CD14-positive monocyte (primary cell): Measurements from ENCODE around the gene TEDC1. TPM values are rescaled to one million over a fixed set of nuclear protein-coding genes. Genes with fewer than 3 reads are reported as not detected.

Experiments
- DNase-seq, 3 donors: peaks; one replicate each; pipeline ENCODE4 v3.0.0-alpha.2; 2011 to 2022
- H2AFZ ChIP-seq: 2 replicates; pipeline ENCODE4 v1.6.0; 2012; ENCODE audit warnings: mild to moderate bottlenecking, low read depth, low read length, inconsistent platforms; ENCODE audit not compliant: insufficient read depth, poor library complexity, severe bottlenecking
- H3K27ac ChIP-seq, 2 donors: 1 replicate in 1 of 2; 2 replicates in 1 of 2; pipeline ENCODE4 v1.5.1; 2012 to 2013; ENCODE audit warnings: low read length in 2 of 2, control low read depth in 1 of 2, inconsistent platforms in 1 of 2, low read depth in 1 of 2, mild to moderate bottlenecking in 1 of 2
- H3K27me3 ChIP-seq, 2 donors: one replicate each; pipeline versions ENCODE4 v1.6.0 to v1.6.1; 2011 to 2013; ENCODE audit warnings: low read length in 2 of 2; ENCODE audit not compliant: control insufficient read depth in 2 of 2, insufficient read depth in 2 of 2
- H3K36me3 ChIP-seq, 2 donors: replicated peaks in 1 of 2; 1 replicate in 1 of 2; 2 replicates in 1 of 2; pipeline versions ENCODE4 v1.5.1 to v1.6.1; 2012 to 2013; ENCODE audit warnings: low read length in 2 of 2, control low read depth in 1 of 2, inconsistent platforms in 1 of 2, mild to moderate bottlenecking in 1 of 2; ENCODE audit not compliant: insufficient read depth in 2 of 2, control insufficient read depth in 1 of 2
- H3K4me1 ChIP-seq, 2 donors: 1 replicate in 1 of 2; 2 replicates in 1 of 2; pipeline versions ENCODE4 v1.5.1 to v1.6.1; 2012 to 2013; ENCODE audit warnings: low read length in 2 of 2, control low read depth in 1 of 2, inconsistent platforms in 1 of 2, mild to moderate bottlenecking in 1 of 2, moderate library complexity in 1 of 2; ENCODE audit not compliant: insufficient read depth in 2 of 2, control insufficient read depth in 1 of 2
- H3K4me2 ChIP-seq: replicated peaks from 2 replicates; pipeline ENCODE3; 2012; ENCODE audit warnings: low read length, moderate library complexity, mild to moderate bottlenecking; ENCODE audit not compliant: poor library complexity, severe bottlenecking; ENCODE audit errors: extremely low read depth
- H3K4me3 ChIP-seq, 3 experiments: fragments of 200-600 bp in 1 of 3; sonication (generic) in 1 of 3; replicated peaks in 1 of 3; 1 replicate in 2 of 3; 2 replicates in 1 of 3; pipeline ENCODE4 v1.5.1; 2011 to 2013; ENCODE audit warnings: low read length in 3 of 3, mild to moderate bottlenecking in 3 of 3, control low read depth in 2 of 3, low read depth in 2 of 3, inconsistent platforms in 1 of 3, moderate library complexity in 1 of 3
- H3K79me2 ChIP-seq: 2 replicates; pipeline ENCODE4 v1.6.0; 2012; ENCODE audit warnings: mild to moderate bottlenecking, control low read depth, inconsistent platforms, low read length, moderate library complexity; ENCODE audit not compliant: insufficient read depth
- H3K9ac ChIP-seq: 2 replicates; pipeline ENCODE4 v1.6.0; 2017; ENCODE audit warnings: low read length, mild to moderate bottlenecking; ENCODE audit not compliant: insufficient read depth, poor library complexity, severe bottlenecking
- H3K9me3 ChIP-seq, 2 donors: replicated peaks in 1 of 2; 1 replicate in 1 of 2; 2 replicates in 1 of 2; pipeline versions ENCODE4 v1.5.1 to v1.6.1; 2012 to 2013; ENCODE audit warnings: low read length in 2 of 2, control low read depth in 1 of 2; ENCODE audit not compliant: control insufficient read depth in 1 of 2, insufficient read depth in 1 of 2
- H4K20me1 ChIP-seq: 2 replicates; pipeline ENCODE4 v1.6.0; 2012; ENCODE audit warnings: mild to moderate bottlenecking, low read length, control low read depth, moderate library complexity; ENCODE audit not compliant: insufficient read depth
- H3K27ac Mint-ChIP-seq, 7 donors: one replicate each; pipeline ENCODE4 v1.8.0; 2020; ENCODE audit warnings: mild to moderate bottlenecking in 7 of 7, mixed read lengths in 7 of 7, moderate library complexity in 6 of 7, inconsistent platforms in 2 of 7
- H3K27me3 Mint-ChIP-seq, 3 donors: one replicate each; pipeline ENCODE4 v1.8.0; 2021 to 2022; ENCODE audit warnings: low read depth in 3 of 3, mild to moderate bottlenecking in 3 of 3, mixed read lengths in 3 of 3, moderate library complexity in 3 of 3, inconsistent platforms in 1 of 3
- H3K36me3 Mint-ChIP-seq, 2 donors: one replicate each; pipeline ENCODE4 v1.8.0; 2020; ENCODE audit warnings: mixed read lengths in 2 of 2, inconsistent platforms in 1 of 2, mild to moderate bottlenecking in 1 of 2
- H3K4me1 Mint-ChIP-seq: one replicate; pipeline ENCODE4 v1.8.0; 2020; ENCODE audit warnings: mild to moderate bottlenecking, mixed read lengths
- H3K4me3 Mint-ChIP-seq, 2 donors: one replicate each; pipeline ENCODE4 v1.8.0; 2020; ENCODE audit warnings: mild to moderate bottlenecking in 2 of 2, mixed read lengths in 2 of 2, moderate library complexity in 1 of 2
- H3K9me3 Mint-ChIP-seq, 7 donors: one replicate each; pipeline ENCODE4 v1.8.0; 2020 to 2022; ENCODE audit warnings: mixed read lengths in 7 of 7, mild to moderate bottlenecking in 6 of 7, moderate library complexity in 6 of 7, inconsistent platforms in 2 of 7
- WGBS: methylation state at CpG from one replicate; pipeline ENCODE4 v1.1.5; 2013; ENCODE audit warnings: missing lambda C conversion rate; ENCODE audit not compliant: insufficient coverage; 5-methylcytosine and 5-hydroxymethylcytosine counted together
- intact Hi-C, 2 donors: fragments of 100-400 bp; cut with micrococcal nuclease; formaldehyde crosslinking; loops; one replicate each; pipeline versions ENCODE4 v1.15.0 to v1.15.1; 2023
- polyA plus RNA-seq, 3 donors: library from polyadenylated mRNA; depleted of rRNA in 1 of 3; unstranded in 2 of 3; stranded (reverse) in 1 of 3; fragments of 300-500 nt in 2 of 3; fragments of >200 nt in 1 of 3; fragmentation: Illumina TruSeq in 2 of 3; gene quantifications; 1 replicate in 2 of 3; 2 replicates in 1 of 3; pipeline ENCODE4 v1.2.3, GENCODE V29; 2012 to 2021
- TF ChIP-seq, protein P1 (sequence below): fragments of 200-600 bp; IDR thresholded peaks from one replicate; pipeline ENCODE4 v1.8.0; 2022; ENCODE audit warnings: antibody characterized with exemption, mild to moderate bottlenecking

The TEDC1 gene
- polyA plus RNA-seq, 3 donors: 7.8 to 23.4 (median 9.0) TPM

- intact Hi-C loops: no loop called here
- Histone ChIP-seq H3K4me1 (no peaks in the 10 kb centered on the region), H3K79me2 (no peaks in the 10 kb centered on the region), H4K20me1 (peaks cover under 1% of the 10 kb centered on the region), H3K27ac (no peak overlapping the region), H3K9ac (no peak overlapping the region), H3K9me3 (no peaks in the 10 kb centered on the region), H3K4me3 (no peak overlapping the region), H3K36me3 (peaks cover 5 to 14% of the 10 kb centered on the region in 2 donors), H3K4me2 (no peak overlapping the region), H2AFZ (no peak overlapping the region), H3K27me3 (no peaks in the 10 kb centered on the region)
- H3K36me3 Mint-ChIP-seq: peaks cover 2 to 24% of the 10 kb centered on the region in 2 donors
- 97% methylated on average over 36 of the region's 36 CpGs for WGBS
- peaks cover 4 to 8% (median 6%) of the 10 kb centered on the region in 3 donors for H3K27me3 Mint-ChIP-seq
- peak overlapping the region in 2 of 7 donors; percentile 14 to 22 for H3K27ac Mint-ChIP-seq
- H3K4me3 Mint-ChIP-seq: no peak overlapping the region
- no peak for DNase-seq
- H3K9me3 Mint-ChIP-seq: no peaks in the 10 kb centered on the region
- H3K4me1 Mint-ChIP-seq: no peaks in the 10 kb centered on the region
- TF ChIP-seq, protein P1, sequence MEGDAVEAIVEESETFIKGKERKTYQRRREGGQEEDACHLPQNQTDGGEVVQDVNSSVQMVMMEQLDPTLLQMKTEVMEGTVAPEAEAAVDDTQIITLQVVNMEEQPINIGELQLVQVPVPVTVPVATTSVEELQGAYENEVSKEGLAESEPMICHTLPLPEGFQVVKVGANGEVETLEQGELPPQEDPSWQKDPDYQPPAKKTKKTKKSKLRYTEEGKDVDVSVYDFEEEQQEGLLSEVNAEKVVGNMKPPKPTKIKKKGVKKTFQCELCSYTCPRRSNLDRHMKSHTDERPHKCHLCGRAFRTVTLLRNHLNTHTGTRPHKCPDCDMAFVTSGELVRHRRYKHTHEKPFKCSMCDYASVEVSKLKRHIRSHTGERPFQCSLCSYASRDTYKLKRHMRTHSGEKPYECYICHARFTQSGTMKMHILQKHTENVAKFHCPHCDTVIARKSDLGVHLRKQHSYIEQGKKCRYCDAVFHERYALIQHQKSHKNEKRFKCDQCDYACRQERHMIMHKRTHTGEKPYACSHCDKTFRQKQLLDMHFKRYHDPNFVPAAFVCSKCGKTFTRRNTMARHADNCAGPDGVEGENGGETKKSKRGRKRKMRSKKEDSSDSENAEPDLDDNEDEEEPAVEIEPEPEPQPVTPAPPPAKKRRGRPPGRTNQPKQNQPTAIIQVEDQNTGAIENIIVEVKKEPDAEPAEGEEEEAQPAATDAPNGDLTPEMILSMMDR: no peak
These were observed 7.6 kb downstream of the TEDC1 start for GRCh38 chr14:105498430-105499255.

DNA sequence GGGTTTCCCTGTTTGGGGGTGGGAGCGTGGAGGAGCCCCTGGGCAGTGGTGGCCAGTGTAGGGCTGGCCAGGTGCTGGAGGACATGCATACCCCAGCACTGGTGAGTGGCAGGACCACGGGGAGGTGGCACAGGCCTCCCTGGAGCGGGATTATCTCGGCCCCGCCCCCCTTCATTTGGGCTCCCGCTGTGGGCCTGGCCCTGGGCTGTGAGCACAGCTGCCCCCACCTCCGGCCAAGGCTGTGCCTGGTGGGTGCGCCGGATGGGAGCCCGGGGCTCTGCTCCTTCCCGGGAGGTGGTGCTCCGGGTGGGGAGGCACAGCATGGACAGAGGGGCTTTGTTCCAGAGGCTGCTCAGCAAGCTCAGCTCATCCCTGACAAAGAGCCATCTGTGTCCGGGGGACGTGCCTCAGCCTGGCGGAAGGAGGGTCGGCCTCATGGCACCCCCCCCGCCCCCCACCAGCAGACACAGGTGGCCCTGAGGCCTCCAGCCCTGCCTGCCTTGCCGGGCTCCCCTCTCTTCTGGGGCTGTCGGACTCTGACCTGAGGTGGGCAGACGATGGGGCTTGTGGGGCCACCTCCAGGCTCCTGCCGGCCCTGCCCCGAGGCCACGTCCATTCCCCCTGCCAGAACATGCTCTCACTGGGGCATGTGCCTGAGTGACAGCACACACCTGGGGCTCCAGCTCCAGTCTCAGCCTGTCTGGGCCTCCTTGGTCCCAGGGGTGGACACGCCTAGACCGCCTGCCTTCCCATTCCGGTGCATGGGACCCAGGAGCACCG, 8.4 kb downstream of the TEDC1 start:
- TF ChIP-seq, protein P1: no peak
- Histone ChIP-seq H3K79me2 (no peaks in the 10 kb centered on the region), H3K4me3 (no peak overlapping the region), H4K20me1 (no peaks in the 10 kb centered on the region), H3K36me3 (peaks cover 3 to 14% of the 10 kb centered on the region in 2 donors), H3K9me3 (no peaks in the 10 kb centered on the region), H3K27ac (no peak overlapping the region), H3K9ac (no peak overlapping the region), H3K4me1 (no peaks in the 10 kb centered on the region), H3K27me3 (no peaks in the 10 kb centered on the region), H3K4me2 (no peak overlapping the region), H2AFZ (no peak overlapping the region)
- no peaks in the 10 kb centered on the region for H3K4me1 Mint-ChIP-seq
- DNase-seq: no peak
- intact Hi-C loops: no loop called here
- H3K27me3 Mint-ChIP-seq: peaks cover 6 to 9% (median 6%) of the 10 kb centered on the region in 3 donors
- WGBS: 94% methylated on average over 24 of the region's 27 CpGs
- H3K9me3 Mint-ChIP-seq: no peaks in the 10 kb centered on the region
- H3K4me3 Mint-ChIP-seq: no peak overlapping the region
- H3K27ac Mint-ChIP-seq: no peak overlapping the region
- peaks cover 2 to 20% of the 10 kb centered on the region in 2 donors for H3K36me3 Mint-ChIP-seq
